Stimulated activated CD8-positive, alpha-beta memory T cell treated with anti-CD3 and anti-CD28 coated beads, Interleukin-4, amount 100 ng/mL, for 48 hours (primary cell): ENCODE data around the gene C2.
"Not testable (repeated sequence)": the region's sequence is repeated elsewhere in the genome, so short reads cannot be mapped to it uniquely, and the experiment has no call there.

Experiments
- DNase-seq: peaks from one replicate; pipeline ENCODE4 v3.0.0-alpha.2; 2020

Gene C2

DNA sequence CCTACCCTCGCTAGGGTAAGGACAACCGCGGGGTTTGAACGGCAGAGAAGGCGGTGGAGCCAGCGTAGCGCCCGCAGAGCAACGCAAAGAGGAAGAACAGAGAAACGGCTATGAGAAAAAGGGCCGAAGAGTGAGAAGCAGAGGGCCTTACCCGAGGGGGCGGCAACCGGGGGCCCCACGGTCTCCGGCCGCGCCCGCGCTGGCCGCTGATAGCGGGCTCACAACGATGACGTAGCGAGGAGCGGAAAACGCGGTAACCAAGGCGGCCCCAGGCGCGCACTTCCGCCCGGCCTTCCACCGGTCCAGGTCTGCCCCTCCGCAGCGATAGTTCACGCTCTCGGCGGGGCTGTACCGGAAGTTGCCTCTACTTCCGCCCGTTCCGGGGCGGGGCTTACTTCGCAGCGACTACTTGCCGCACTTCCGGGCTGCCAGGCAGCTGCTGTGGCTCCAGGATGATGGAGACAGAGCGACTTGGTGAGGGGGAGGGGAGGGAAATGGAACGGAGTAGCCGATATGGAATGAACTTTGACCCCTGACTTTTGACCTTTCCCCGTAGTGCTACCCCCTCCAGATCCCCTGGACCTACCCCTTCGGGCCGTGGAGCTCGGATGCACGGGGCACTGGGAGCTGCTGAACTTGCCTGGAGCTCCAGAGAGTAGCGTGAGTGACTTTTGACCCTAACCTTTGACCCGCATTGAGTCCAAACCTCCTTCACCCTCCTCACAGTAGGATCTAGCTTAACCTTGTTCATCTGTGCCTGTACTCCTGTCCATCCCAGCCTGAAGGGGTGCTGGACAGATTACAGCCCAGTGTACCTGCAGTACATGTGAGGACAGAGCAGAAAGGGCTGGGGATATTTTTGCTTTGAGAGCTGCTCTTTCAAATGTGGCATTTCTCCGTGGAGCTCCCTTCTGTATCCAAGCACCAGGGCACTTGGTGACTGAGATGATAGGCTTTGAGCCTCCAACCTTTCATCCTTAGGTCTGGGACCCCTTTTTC lies 31.5 kb downstream of the C2 start, which contains the start of the genes NELFE and SKIC2:
Gene NELFE, minus strand, starts transcription at position 231 of the 999 bp plus-strand sequence. CDS start 525 bp downstream, outside the sequence.
Gene SKIC2, plus strand, starts transcription at position 435 of the 999 bp plus-strand sequence. Its CDS starts 18 bp downstream, at position 453.
- DNase-seq, result peak; percentile 99

DNA sequence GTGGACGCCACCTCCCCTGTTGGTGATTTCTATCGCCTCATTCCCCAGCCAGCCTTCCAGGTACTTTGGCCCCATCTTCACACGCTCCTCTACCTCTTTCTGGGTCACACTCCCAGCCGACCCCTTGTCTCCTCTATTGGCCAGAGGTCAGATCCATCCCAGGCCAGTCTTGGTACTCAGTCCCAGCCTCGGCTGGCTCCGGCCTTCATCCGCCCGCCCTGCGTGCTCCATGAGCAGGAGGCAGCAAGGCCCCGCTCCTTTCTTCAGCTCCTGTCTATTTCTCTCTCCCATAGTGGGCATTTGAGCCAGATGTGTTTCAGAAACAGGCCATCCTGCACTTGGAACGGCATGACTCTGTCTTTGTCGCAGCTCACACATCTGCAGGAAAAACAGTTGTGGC lies 34.1 kb downstream of the C2 start:
- no peak for DNase-seq

DNA sequence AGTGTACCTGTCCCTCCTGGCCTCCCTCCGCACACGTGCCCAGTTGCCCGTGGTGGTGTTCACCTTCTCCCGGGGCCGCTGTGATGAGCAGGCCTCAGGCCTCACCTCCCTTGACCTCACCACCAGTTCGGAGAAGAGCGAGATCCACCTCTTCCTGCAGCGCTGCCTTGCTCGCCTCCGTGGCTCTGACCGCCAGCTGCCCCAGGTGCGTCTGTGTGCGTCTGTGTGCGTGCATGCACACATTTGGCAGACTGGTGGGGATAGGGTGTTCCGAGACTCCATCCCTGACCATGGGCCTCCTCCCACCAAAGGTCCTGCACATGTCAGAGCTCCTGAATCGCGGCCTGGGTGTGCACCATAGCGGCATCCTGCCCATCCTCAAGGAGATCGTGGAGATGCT lies 36.4 kb downstream of the C2 start:
- DNase-seq, result no peak

DNA sequence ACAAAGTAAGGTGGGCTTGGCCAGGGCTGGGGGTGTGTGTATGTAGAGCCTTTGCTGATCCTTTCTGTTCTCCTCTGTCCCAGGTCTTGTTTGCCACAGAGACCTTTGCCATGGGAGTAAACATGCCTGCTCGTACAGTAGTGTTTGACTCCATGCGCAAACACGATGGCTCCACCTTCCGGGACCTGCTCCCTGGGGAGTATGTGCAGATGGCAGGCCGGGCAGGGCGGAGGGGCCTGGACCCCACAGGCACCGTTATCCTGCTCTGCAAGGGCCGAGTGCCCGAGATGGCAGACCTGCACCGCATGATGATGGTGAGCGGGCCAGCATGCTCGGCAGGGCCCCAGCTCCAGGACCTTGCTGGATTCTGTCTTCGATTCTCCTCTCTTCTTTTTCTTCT lies 38.2 kb downstream of the C2 start:
- no peak for DNase-seq

DNA sequence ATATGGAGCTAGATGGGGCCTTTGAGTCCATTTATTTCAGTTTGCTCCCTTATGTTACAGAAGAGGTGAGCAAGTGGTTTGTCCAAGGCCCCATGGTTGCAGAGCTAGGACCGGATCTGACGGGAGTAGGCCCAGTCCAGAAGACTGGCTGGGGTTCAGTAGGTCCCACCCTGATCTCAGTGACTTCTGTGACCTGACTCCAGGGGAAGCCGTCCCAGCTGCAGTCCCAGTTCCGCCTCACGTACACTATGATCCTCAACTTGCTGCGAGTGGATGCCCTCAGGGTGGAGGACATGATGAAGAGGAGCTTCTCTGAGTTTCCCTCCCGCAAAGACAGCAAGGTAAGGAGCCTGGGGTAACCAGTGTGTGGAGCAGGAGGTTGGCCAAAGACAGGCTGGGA lies 39.0 kb downstream of the C2 start:
- no peak for DNase-seq

DNA sequence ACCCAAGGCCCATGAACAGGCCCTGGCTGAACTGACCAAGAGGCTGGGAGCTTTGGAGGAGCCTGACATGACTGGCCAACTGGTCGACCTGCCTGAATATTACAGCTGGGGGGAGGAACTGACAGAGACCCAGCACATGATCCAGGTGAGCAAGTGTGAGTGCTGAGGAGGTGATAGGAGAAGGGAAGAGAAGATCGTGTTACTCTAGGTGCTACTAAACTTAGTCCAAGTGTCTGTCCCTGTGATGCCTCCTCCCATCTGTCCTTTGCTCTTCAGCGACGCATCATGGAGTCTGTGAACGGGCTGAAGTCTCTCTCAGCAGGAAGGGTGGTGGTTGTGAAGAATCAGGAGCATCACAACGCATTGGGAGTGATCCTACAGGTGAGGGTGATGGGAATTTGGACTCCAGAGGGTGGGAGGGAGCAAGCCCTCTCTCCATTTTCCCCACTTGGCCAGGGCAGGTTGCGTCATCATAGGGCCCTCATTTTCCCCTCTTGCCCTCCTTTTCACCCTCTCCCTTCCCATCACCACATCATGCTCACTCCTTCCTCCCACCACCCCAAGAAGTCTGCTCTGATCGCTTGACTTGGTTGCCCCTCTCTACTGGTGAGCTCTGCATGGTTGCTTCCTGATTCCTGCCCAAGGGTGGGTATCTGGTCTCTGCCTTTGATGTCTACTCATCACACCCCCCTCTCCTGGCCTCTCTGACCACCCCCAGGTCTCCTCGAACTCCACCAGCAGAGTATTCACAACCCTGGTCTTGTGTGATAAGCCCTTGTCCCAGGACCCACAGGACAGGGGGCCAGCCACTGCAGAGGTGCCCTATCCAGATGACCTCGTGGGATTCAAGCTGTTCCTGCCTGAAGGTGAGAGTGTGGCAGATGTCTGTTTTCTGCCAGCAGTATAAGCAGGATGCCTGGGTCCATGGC lies 39.7 kb downstream of the C2 start:
- no peak for DNase-seq

DNA sequence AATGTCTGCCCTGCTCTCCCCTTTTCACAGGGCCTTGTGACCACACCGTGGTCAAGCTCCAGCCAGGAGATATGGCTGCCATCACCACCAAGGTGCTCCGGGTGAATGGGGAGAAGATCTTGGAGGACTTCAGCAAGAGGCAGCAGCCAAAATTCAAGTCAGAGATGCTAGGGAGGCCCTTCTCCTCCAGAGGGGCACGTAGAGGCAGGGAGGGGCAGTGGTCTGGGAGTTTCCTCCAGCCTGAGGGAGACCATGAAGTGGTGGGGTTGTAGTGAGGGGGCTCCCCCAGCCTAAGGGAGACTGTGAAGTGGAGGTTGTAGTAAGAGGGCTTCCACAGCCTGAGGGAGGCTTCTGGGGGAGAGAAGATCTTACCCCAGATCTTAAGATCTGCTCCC lies 40.4 kb downstream of the C2 start:
- DNase-seq, result no peak

DNA sequence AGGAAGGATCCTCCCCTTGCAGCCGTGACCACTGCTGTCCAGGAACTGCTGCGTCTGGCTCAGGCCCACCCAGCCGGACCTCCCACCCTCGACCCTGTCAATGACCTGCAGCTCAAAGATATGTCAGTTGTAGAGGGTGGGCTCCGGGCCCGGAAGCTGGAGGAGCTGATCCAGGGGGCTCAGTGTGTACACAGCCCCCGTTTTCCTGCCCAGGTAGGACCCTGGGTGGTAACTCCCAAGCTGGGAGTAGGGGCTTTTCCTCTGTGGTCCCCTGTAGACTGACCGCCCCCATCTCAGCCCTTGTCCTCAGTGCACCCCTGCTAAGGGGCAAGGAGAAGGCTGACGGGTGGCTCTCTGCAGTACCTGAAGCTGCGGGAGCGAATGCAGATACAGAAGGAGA lies 40.8 kb downstream of the C2 start:
- DNase-seq, result no peak

DNA sequence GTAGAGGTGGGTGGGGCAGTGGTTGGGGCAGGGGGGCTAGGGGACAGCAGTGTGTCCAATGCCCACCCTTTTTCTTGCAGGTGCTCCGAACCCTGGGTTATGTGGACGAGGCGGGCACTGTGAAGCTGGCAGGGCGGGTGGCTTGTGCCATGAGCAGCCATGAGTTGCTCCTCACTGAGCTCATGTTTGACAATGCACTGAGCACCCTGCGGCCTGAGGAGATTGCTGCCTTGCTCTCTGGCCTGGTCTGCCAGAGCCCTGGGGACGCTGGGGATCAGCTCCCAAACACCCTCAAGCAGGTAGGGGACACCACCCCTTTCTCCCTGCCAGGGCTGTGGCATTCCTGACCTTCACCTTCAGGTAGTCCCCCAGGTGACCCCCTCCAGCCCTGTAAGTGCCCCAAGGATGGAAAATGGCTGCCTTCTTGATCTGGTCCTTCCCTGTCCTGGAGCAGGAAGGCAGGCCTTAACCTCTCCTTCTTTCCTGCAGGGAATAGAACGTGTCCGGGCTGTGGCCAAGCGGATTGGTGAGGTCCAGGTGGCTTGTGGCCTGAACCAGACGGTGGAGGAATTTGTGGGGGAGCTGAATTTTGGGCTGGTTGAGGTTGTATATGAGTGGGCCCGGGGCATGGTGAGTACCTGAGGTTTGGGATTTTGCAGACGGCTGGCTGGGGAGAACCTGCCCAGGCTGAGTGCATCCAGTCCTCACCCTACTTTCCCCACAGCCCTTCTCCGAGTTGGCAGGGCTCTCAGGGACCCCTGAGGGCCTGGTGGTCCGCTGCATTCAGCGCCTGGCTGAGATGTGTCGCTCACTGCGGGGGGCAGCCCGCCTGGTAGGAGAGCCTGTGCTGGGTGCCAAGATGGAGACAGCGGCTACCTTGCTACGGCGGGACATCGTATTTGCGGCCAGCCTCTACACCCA lies 41.5 kb downstream of the C2 start:
- no peak for DNase-seq

DNA sequence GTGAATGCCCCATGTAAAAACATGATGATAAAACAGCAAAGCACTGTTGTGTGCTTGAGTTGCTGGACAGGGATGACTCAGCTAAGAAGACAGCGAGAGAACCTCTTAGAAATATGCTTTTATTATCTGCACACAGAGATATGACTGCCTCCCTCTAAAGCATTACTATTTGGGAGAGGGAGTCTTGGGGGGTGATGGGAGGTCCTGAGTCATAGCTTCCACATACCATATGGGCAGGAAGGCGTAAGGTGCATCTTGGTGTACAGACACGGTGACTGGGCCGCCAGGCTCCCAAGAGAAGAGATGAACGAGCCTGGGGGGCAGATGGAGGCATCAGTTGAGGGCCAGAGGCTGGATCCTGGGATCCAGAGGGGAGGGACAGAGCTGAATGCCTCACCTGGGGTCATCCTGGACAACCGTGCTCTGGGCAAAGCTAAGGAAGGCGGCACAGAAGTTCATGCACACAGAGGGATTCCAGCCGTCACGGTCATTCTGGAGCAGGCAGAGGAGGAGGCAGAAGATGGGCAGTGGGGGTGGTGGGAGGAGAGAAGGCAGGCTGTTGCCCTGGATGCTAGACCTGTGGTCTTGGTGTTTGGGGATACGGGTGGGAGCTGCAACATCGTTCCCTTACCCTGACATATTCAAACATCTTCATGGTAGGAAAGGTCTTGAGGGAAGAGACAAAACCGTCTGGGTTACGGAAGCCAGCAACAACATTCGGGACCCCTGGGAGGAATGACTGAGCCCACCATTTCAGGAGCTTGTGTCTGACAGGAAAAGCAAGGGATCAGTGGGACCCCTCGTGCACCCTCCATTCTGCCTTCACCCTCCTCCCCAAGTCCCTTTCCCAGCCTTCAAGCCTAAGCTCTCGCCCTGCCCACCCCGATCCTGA lies 42.4 kb downstream of the C2 start:
- DNase-seq, result no peak

DNA sequence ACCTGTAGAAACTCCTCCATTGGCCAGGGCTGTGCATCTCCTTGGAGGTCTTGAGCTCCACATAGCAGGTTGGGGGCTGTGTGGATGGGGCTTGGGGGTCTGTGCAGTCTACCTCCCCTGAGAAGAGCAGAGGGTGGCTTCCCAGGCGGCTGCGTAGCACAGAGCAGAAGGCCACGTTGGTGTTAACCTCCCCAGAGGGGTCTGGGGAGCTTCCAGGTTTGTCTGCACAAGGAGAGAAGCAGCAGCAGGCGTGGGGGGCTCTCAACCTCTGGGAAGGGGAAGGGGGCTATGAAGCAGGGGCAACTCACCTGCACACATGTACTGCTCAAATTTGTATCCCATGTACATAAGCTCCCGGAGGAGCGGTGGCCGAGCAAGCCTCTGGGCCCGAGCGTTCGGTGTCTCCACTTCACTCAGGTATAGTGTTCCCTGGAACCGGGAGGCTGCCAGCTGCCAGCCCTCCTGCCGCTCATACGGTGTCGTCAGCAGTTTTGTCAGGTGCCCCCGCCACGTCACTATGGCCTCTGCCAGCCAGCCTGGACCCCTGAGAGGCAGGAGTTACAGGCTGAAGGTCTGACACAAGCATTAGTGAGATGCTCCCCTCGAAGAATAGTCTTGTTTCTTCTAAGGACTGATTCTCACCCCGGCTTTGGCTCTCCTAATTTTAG lies 43.2 kb downstream of the C2 start:
- DNase-seq, result no peak

DNA sequence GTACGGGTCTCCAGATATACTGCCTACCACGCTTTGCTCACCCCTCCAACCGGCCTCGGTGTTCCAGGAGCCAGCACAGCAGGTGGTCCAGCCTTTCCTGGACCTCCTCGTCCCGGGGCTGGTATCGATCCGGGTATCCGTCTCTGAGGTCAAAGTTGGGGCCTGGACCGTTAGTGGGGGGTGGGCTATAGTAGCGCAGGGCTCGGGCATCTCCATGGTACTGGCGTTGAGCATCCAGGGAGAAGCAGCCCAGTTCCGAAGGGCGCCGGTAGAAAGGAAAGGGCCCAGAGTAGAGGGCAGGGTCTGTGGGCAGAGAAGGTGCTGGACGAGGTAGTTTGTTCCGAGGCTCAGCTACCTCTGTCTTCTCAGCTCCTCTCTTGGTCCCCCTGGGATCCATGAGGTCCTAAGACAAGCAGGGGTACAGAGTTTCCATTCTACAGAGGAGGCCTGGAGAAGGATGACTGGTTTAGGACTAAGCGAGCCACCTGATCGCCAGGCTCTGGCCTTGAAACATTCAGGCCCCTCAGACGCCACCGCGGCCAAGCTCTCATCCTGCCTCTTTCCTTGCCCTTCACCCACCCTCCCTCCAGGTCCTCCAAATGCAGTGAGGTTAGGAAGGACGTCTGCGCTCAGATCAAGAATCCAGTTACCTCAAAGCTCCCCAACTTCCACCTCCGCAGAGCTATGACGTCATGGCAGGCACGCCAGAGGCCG lies 43.9 kb downstream of the C2 start:
- peak; percentile 36 for DNase-seq

DNA sequence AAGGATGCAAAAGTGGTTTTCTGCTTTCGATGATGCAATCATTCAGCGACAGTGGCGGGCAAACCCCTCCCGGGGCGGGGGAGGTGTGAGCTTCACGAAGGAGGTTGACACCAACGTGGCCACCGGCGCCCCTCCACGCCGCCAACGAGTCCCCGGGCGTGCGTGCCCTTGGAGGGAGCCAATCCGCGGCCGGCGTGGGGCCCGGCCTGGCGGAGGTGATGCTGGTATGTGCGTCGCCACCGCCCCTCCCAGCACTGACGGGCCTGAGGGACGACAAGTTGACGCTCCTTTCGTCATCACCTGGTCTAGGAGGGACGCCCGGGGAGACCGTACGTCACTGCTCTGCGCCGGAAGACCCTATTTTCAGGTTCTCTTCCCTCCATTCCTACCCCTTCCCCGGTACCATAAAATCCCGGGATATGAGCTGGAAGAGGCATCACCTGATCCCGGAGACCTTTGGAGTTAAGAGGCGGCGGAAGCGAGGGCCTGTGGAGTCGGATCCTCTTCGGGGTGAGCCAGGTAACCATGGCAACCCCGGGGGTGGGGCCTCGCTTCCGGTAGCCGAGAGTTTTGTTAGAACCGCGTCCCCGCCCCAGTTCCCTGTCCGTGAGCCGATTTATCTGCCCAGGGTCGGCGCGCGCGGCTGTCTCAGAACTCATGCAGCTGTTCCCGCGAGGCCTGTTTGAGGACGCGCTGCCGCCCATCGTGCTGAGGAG lies 44.6 kb downstream of the C2 start, which contains the start of gene DXO:
Gene DXO, minus strand, starts transcription at position 146 of the 716 bp plus-strand sequence. CDS start 463 bp downstream, outside the sequence.
- peak; percentile 99 for DNase-seq

DNA sequence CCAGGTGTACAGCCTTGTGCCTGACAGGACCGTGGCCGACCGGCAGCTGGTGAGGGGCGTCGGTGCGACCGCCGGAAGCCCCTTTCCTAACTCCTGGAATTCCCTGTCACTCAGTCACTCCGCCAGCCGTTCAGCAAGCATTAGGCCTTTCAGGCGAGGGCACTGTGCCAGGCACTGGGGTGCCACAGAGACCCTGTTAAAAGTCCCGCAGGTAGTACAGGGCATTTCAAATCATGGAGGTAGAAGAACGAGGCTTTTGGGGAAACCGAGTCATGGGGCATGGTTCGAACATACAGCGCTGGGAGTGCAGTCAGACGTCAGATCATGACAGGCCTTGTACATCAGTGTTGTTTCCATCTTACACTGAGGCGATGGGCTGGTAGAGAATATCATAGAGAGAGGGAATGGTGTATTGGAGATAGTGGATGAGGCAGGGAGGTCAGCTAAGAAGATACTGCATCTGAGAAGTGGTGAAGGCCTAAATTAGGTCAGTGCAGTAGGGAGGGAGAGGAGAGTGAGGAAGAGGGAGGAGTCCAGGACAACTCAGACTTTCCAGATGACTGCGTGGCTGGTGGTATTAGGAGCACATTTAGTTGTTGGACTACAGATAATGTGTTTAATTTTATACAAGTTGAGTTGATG lies 45.3 kb downstream of the C2 start:
- DNase-seq, result no peak

DNA sequence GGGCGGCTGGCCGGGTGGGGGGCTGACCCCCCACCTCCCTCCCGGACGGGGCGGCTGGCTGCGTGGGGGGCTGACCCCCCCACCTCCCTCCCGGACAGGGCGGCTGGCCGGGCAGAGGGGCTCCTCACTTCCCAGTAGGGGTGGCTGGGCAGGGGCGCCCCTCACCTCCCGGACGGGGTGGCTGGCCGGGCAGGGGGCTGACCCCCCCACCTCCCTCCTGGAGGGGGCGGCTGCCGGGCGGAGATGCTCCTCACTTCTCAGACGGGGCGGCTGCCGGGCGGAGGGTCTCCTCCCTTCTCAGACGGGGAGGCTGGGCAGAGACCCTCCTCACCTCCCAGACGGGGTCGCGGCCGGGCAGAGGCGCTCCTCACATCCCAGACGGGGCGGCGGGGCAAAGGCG lies 48.5 kb downstream of the C2 start:
- not testable (repeated sequence) for DNase-seq

DNA sequence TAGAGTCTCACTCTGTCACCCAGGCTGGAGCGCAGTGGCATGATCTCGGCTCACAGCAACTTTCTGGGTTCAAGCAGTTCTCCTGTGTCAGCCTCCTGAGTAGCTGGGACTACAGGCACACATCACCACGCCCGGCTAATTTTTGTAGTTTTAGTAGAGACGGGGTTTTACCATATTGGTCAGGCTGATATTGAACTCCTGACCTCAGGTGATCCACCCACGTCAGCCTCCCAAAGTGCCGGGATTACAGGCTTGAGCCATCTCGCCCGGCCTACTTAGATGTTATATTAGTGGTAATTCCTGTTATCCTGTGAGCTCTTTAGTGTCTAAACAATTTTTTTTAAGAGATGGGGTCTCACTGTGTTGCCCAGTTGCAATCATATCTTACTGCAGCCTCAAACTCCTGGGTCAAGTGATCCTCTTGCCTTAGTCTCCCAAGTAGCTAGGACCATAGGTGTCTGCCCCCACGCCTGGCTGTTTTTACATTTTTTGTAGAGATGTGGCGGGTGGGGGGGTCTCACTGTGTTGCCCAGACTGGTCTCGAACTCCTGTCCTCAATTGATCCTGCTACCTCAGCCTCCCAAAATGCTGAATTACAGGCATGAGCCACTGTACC lies 50.4 kb downstream of the C2 start:
- no peak for DNase-seq

DNA sequence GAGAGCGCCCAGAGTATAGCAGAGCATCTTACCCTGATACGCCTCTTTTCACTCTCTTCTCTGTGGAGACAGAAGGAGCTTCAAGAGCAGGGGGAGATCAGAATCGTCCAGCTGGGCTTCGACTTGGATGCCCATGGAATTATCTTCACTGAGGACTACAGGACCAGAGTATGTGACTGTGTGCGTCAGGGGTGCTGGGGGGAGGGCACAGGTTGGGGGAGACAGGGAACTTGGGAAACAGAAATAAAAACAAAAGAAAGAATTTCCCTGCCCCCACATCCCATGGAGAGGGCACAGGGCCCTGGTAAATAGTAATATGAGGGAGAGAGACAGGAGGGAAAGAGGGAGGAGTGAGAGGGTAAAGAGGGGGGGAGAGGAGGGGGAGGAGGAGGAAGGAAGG lies 51.3 kb downstream of the C2 start:
- DNase-seq, result no peak
